Measurements from ENCODE around the gene FFAR2.
A peak's percentile ranks its signal among the peaks of the same experiment; 100 is the strongest.

The FFAR2 gene

GRCh38 chr19:35491836-35492360 lies 43.8 kb downstream of the FFAR2 start:
- DNase-seq: no peak

- no peak for DNase-seq
Observed at GRCh38 chr19:35493971-35494370, 45.9 kb downstream of the FFAR2 start.

GRCh38 chr19:35495107-35496064 lies 47.3 kb downstream of the FFAR2 start:
- DNase-seq: peak; percentile 75

GRCh38 chr19:35497406-35497805 lies 49.3 kb downstream of the FFAR2 start:
- DNase-seq: no peak

- DNase-seq: no peak
Observed at GRCh38 chr19:35498220-35498619, 50.2 kb downstream of the FFAR2 start.

GRCh38 chr19:35498984-35499527 lies 51.0 kb downstream of the FFAR2 start:
- DNase-seq: no peak

- no peak for DNase-seq
Observed at GRCh38 chr19:35500611-35501010, 52.6 kb downstream of the FFAR2 start.

Data from CD4-positive, alpha-beta T cell treated with Interleukin-6 for 4 hours (primary cell).